ENCODE measurements around the gene ING3.
A peak's percentile ranks its signal among the peaks of the same experiment; 100 is the strongest.

The ING3 gene

GRCh38 chr7:120987280-120987679, 36.7 kb downstream of the ING3 start:
- Histone ChIP-seq H3K9me3 (ENCODE audit: low read length) (no peaks in the 10 kb centered on the region), H2AFZ (ENCODE audit: low read depth, low read length) (peak overlapping the region; percentile 66), H3K36me3 (ENCODE audit: insufficient read depth, low read length) (no peaks in the 10 kb centered on the region), H3K4me1 (ENCODE audit: insufficient read depth, low read length) (no peaks in the 10 kb centered on the region), H3K27me3 (ENCODE audit: insufficient read depth, low read length) (no peaks in the 10 kb centered on the region), H3K4me3 (ENCODE audit: low read length) (no peak overlapping the region)

DNA sequence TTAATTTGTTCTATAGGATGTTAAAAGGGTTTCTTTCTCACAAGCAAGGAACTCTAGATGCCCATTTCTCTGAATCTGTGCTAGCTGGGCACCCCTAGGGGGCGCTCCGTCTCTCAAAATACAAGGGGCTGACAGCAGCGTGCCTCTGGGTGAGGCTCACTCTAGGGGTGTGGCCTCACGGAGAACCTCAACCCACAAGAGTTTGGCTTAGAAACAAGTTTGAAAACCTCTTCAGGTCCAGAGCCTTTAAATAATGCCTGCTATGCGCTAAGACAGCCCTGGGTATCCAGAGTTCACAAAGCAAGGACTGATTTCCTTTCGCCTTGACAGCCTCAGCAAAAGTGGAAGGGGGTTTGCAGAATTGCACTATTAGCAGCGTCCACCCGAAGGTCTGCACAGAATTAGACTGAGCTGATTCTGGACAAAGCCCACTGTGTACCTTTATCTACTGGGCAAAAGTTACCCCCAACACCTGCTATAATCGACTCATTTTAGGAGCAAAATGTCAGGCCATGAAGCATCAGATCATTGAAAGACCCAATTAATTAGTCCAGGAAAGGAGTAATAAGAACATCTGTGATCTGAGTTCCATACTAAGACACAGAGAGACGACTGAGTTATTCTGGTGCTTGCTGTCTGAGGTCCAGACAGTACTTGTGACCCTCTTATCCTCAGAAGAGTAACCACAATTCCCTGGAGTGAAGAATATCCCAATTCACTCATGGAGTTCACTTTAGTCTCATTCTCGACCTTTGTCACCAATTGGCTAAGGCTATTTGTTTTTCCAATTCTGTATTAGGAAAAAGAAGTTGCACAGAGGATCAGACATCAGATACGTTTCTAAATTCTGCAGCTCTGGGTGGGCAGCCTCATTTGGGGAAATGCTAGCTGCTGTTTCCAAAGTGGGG, 37.4 kb downstream of the ING3 start:
- no peaks in the 10 kb centered on the region for H3K9me3 ChIP-seq (ENCODE audit: low read length)
- no peaks in the 10 kb centered on the region for H3K36me3 ChIP-seq (ENCODE audit: insufficient read depth, low read length)
- no peaks in the 10 kb centered on the region for H3K27me3 ChIP-seq (ENCODE audit: insufficient read depth, low read length)
- peak overlapping the region; percentile 38 for H3K4me3 ChIP-seq (ENCODE audit: low read length)
- H3K4me1 ChIP-seq (ENCODE audit: insufficient read depth, low read length), result no peaks in the 10 kb centered on the region
- H2AFZ ChIP-seq (ENCODE audit: low read depth, low read length), result peak overlapping the region; percentile 66

DNA sequence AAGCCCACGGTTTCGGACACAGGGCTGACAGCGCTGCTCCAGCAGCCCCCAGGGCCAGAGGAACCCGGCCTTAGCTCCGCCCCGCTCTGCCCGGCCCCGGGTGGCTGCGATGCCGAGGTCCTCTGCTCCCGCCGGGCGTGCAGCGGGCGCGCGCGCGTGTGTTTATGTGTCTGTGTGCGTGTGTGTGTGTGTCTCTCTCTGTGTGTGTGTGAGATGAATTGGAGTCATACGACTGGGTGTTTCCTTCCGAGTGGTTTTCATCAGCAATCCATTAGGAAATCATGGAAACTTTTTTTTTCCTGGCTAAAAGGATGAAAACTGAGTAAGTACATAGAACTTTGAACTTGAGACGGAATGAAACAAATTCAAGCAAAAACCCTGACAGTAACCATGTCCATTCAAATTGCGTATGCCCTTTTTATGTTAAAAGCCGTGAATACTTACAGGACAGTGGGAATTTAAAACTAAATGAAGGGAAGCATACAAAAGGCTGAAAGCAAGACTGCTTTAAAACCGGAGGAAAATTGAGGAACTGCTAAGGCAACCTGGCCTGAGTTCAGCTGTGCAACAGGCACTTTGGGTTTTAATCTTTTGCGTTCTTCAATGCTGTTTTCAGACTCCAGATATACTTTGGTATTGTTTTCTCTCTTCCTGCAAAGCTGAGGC, 38.1 kb downstream of the ING3 start, which contains the start of gene CPED1:
CPED1 (plus strand) TSS at position 121 of the 666 bp plus-strand sequence. CDS start 911 bp downstream, outside the sequence.
- Histone ChIP-seq H3K27me3 (ENCODE audit: insufficient read depth, low read length) (no peaks in the 10 kb centered on the region), H2AFZ (ENCODE audit: low read depth, low read length) (peak within 1 kb of the TSS; percentile 66)

GRCh38 chr7:120989257-120990220, 39.0 kb downstream of the ING3 start:
- H3K4me3 ChIP-seq (ENCODE audit: low read length), result no peak overlapping the region
- no peaks in the 10 kb centered on the region for H3K4me1 ChIP-seq (ENCODE audit: insufficient read depth, low read length)
- H3K27me3 ChIP-seq (ENCODE audit: insufficient read depth, low read length), result no peaks in the 10 kb centered on the region
- no peaks in the 10 kb centered on the region for H3K36me3 ChIP-seq (ENCODE audit: insufficient read depth, low read length)
- H3K9me3 ChIP-seq (ENCODE audit: low read length), result no peaks in the 10 kb centered on the region
- no peak overlapping the region for H2AFZ ChIP-seq (ENCODE audit: low read depth, low read length)

More for the DNA sequence above, 38.1 kb downstream of the ING3 start, which contains the start of gene CPED1:
- Histone ChIP-seq H3K4me1 (ENCODE audit: insufficient read depth, low read length) (no peaks in the 10 kb centered on the region), H3K36me3 (ENCODE audit: insufficient read depth, low read length) (no peaks in the 10 kb centered on the region), H3K9me3 (ENCODE audit: low read length) (no peaks in the 10 kb centered on the region), H3K4me3 (ENCODE audit: low read length) (peak within 1 kb of the TSS; percentile 38)

DNA sequence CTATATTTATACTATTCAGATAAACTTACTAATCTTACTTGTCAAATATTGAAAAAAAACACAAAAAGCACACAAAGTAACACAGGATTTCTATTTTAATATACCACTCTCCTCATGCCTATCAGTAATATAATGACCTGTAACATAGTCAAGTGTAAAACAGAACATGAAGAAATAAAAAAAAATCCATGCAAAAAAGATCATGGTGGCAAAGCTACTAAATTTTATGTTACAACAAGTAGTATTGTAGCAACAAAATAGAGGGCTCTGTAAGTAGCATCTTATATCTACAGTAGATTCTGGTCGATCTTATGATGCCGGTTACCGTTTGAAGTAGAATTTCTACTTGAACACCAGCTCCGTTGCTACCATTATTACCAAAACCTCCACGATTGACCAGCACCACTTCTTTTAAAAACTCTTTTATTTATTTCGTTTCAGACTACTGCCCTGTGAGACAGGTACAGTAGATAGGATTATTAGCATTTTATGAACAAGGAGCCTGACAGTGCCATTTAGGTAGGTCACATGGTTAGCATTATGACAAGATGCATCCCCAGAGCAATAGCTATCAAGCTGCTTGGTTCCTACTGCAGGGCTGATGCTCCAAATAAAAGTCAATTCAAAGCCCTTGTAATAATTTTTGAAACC, 40.0 kb downstream of the ING3 start:
- Histone ChIP-seq H3K4me3 (ENCODE audit: low read length) (no peak overlapping the region), H3K27me3 (ENCODE audit: insufficient read depth, low read length) (no peaks in the 10 kb centered on the region), H3K36me3 (ENCODE audit: insufficient read depth, low read length) (no peaks in the 10 kb centered on the region), H2AFZ (ENCODE audit: low read depth, low read length) (no peak overlapping the region), H3K9me3 (ENCODE audit: low read length) (no peaks in the 10 kb centered on the region), H3K4me1 (ENCODE audit: insufficient read depth, low read length) (no peaks in the 10 kb centered on the region)

DNA sequence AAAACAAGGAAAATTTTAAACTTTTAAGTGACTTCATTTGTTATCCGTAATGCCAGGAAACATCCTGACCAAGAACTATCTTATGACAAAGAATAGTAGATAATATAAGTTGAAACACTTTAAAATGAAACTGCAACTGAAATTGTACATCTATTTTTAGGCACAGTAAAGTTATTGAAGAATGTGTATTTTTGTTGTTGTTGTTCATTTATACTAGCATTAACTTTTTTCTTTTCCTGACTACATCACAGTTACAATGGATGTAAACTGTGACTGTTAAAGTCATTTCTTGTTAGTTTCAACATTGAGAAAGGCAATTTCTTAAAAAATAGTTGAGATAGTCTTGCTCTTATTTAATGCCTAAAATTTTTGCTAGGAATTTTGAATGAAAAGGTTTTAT, 40.6 kb downstream of the ING3 start:
- Histone ChIP-seq H3K36me3 (ENCODE audit: insufficient read depth, low read length) (no peaks in the 10 kb centered on the region), H3K27me3 (ENCODE audit: insufficient read depth, low read length) (no peaks in the 10 kb centered on the region), H2AFZ (ENCODE audit: low read depth, low read length) (no peak overlapping the region), H3K4me1 (ENCODE audit: insufficient read depth, low read length) (no peaks in the 10 kb centered on the region), H3K9me3 (ENCODE audit: low read length) (no peaks in the 10 kb centered on the region), H3K4me3 (ENCODE audit: low read length) (no peak overlapping the region)

- H3K27me3 ChIP-seq (ENCODE audit: insufficient read depth, low read length), result no peaks in the 10 kb centered on the region
- H3K4me3 ChIP-seq (ENCODE audit: low read length), result no peak overlapping the region
- no peaks in the 10 kb centered on the region for H3K9me3 ChIP-seq (ENCODE audit: low read length)
- no peak overlapping the region for H2AFZ ChIP-seq (ENCODE audit: low read depth, low read length)
- H3K4me1 ChIP-seq (ENCODE audit: insufficient read depth, low read length), result no peaks in the 10 kb centered on the region
- H3K36me3 ChIP-seq (ENCODE audit: insufficient read depth, low read length), result no peaks in the 10 kb centered on the region
Observed at GRCh38 chr7:120991581-120991980, 41.0 kb downstream of the ING3 start.

DNA sequence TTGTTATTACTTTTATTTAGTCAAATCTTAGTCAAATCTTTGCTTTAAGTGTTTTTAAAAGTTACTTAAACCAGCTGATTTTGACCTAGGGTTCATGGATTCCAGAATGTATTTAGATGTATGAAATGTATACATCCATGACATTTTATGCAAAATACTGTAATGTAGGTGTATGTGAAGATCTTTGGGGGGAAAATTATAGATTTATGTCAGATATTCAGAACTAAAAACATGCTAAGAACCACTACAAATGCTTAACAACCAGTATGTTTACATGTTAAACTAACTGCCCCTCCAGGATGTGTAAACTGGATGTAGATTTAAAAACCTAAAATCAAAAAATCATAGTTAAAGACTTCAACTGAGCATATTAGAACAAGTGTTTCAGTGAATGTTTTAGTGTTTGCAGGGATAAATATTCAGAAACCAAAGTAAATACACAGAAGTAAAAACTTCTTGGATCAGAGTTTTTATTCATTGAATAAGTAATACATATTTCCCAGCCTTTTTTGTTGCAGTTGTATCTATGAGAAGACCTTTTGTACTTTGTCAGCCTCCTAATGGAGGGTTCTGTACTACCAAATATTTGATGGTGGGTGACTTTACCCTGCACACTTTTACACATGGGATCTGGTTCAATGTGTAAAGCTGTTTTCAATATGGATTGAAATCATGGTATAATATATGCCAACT, 41.8 kb downstream of the ING3 start:
- no peak overlapping the region for H3K4me3 ChIP-seq (ENCODE audit: low read length)
- no peaks in the 10 kb centered on the region for H3K4me1 ChIP-seq (ENCODE audit: insufficient read depth, low read length)
- H3K27me3 ChIP-seq (ENCODE audit: insufficient read depth, low read length), result no peaks in the 10 kb centered on the region
- H3K36me3 ChIP-seq (ENCODE audit: insufficient read depth, low read length), result no peaks in the 10 kb centered on the region
- no peaks in the 10 kb centered on the region for H3K9me3 ChIP-seq (ENCODE audit: low read length)
- no peak overlapping the region for H2AFZ ChIP-seq (ENCODE audit: low read depth, low read length)

GRCh38 chr7:120992965-120993494, 42.5 kb downstream of the ING3 start:
- no peak overlapping the region for H3K4me3 ChIP-seq (ENCODE audit: low read length)
- no peak overlapping the region for H2AFZ ChIP-seq (ENCODE audit: low read depth, low read length)
- no peaks in the 10 kb centered on the region for H3K4me1 ChIP-seq (ENCODE audit: insufficient read depth, low read length)
- H3K9me3 ChIP-seq (ENCODE audit: low read length), result no peaks in the 10 kb centered on the region
- no peaks in the 10 kb centered on the region for H3K36me3 ChIP-seq (ENCODE audit: insufficient read depth, low read length)
- no peaks in the 10 kb centered on the region for H3K27me3 ChIP-seq (ENCODE audit: insufficient read depth, low read length)

DNA sequence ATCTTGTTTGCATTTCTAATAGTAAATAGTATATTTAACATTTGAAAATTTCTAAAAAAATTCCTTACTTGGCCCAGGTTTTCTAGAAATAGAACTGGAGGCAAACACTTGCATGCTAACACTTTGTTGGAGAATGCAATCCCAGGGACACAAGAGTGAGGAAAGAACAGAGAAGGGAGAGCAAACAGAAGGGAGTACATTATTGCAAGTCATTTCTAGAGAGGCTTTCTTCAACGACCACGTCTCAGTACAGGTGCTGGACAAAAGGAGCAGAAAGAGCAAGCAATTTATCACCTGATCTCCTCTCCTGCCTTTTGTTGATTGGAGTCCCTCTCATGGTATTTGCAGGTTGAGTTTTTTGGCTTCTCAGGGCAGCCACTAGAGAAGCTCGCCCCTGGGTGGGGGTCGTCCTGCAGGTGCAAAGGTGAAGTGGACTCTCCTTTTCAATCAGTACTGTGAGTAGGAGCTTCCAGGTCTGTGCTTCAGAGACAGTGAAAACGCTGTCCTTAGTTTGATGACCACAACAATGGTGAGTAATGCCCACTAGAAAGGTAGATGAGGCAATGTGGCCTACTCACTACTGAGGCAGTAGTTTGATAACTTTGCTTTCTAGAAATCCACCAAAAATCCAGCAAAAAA, 43.1 kb downstream of the ING3 start:
- H3K4me1 ChIP-seq (ENCODE audit: insufficient read depth, low read length), result no peaks in the 10 kb centered on the region
- no peaks in the 10 kb centered on the region for H3K27me3 ChIP-seq (ENCODE audit: insufficient read depth, low read length)
- no peaks in the 10 kb centered on the region for H3K9me3 ChIP-seq (ENCODE audit: low read length)
- no peak overlapping the region for H3K4me3 ChIP-seq (ENCODE audit: low read length)
- H3K36me3 ChIP-seq (ENCODE audit: insufficient read depth, low read length), result no peaks in the 10 kb centered on the region
- no peak overlapping the region for H2AFZ ChIP-seq (ENCODE audit: low read depth, low read length)

- Histone ChIP-seq H3K4me1 (ENCODE audit: insufficient read depth, low read length) (no peaks in the 10 kb centered on the region), H2AFZ (ENCODE audit: low read depth, low read length) (no peak overlapping the region), H3K36me3 (ENCODE audit: insufficient read depth, low read length) (no peaks in the 10 kb centered on the region), H3K4me3 (ENCODE audit: low read length) (no peak overlapping the region), H3K9me3 (ENCODE audit: low read length) (no peaks in the 10 kb centered on the region), H3K27me3 (ENCODE audit: insufficient read depth, low read length) (no peaks in the 10 kb centered on the region)
Observed at GRCh38 chr7:120994512-120995410, 44.2 kb downstream of the ING3 start.
